DMS153 (cell line): ENCODE measurements around the gene BBS12.
A peak's percentile ranks its signal among the peaks of the same experiment; 100 is the strongest.

ENCODE experiments used
- DNase-seq: peaks from one replicate; lab custom pipeline; 2025; lab: John Stamatoyannopoulos, UW

Gene BBS12

GRCh38 chr4:122715221-122715620, 17.3 kb upstream of the BBS12 start:
- no peak for DNase-seq

- DNase-seq = peak; percentile 26
Observed at GRCh38 chr4:122716825-122717448, 15.6 kb upstream of the BBS12 start.

GRCh38 chr4:122718281-122718680, 14.2 kb upstream of the BBS12 start:
- DNase-seq = no peak

GRCh38 chr4:122722256-122722655, 10.2 kb upstream of the BBS12 start:
- DNase-seq = no peak

GRCh38 chr4:122728856-122729255, 3.6 kb upstream of the BBS12 start:
- DNase-seq = no peak

GRCh38 chr4:122731676-122732075, 828 bp upstream of the BBS12 start:
- no peak for DNase-seq

GRCh38 chr4:122733787-122734120, 1.2 kb downstream of the BBS12 start:
- DNase-seq = no peak

- no peak for DNase-seq
Observed at GRCh38 chr4:122739174-122739573, 6.7 kb downstream of the BBS12 start.

GRCh38 chr4:122742933-122743829, 10.7 kb downstream of the BBS12 start:
- DNase-seq = no peak

GRCh38 chr4:122744229-122744628, 11.7 kb downstream of the BBS12 start:
- no peak for DNase-seq

GRCh38 chr4:122746485-122746965, 14.0 kb downstream of the BBS12 start:
- no peak for DNase-seq

- no peak for DNase-seq
Observed at GRCh38 chr4:122747068-122747467, 14.6 kb downstream of the BBS12 start.

GRCh38 chr4:122747883-122748282, 15.4 kb downstream of the BBS12 start:
- DNase-seq = no peak

GRCh38 chr4:122749704-122750454, 17.4 kb downstream of the BBS12 start:
- no peak for DNase-seq

- no peak for DNase-seq
Observed at GRCh38 chr4:122755675-122756074, 23.2 kb downstream of the BBS12 start.

GRCh38 chr4:122758033-122758432, 25.5 kb downstream of the BBS12 start:
- DNase-seq = no peak

- DNase-seq = no peak
Observed at GRCh38 chr4:122759639-122760310, 27.3 kb downstream of the BBS12 start.

- DNase-seq = no peak
Observed at GRCh38 chr4:122762520-122762919, 30.0 kb downstream of the BBS12 start.

GRCh38 chr4:122762966-122763716, 30.6 kb downstream of the BBS12 start:
- DNase-seq = no peak

GRCh38 chr4:122764071-122764820, 31.7 kb downstream of the BBS12 start:
- no peak for DNase-seq

GRCh38 chr4:122764821-122765215, 32.3 kb downstream of the BBS12 start:
- no peak for DNase-seq
